ENCODE data around the gene CCDC190.

CCDC190 gene

GRCh38 chr1:162873671-162874666 is 13.0 kb upstream of the CCDC190 start:
- TF ChIP-seq SIN3A (IDR thresholded peaks at IDR 0.05; ENCODE audit: borderline replicate concordance, insufficient read depth, low read length) (no peak), TAF1 (IDR thresholded peaks at IDR 0.05; ENCODE audit: borderline replicate concordance, insufficient read depth, low read length) (no peak), FOXP2 (optimal IDR thresholded peaks at IDR 0.05; ENCODE audit: borderline replicate concordance, extremely low read depth, extremely low read length, insufficient read depth) (no peak), REST (IDR thresholded peaks at IDR 0.05; ENCODE audit: insufficient read depth in 1 of 2, low read depth in 2 of 2, low read length in 2 of 2) (no peak), POLR2AphosphoS5 (IDR thresholded peaks at IDR 0.05; ENCODE audit: low read depth, low read length) (no peak)

GRCh38 chr1:162872981-162873380 is 12.0 kb upstream of the CCDC190 start:
- TF ChIP-seq TAF1 (IDR thresholded peaks at IDR 0.05; ENCODE audit: borderline replicate concordance, insufficient read depth, low read length), result no peak
- no peak for TF ChIP-seq SIN3A (IDR thresholded peaks at IDR 0.05; ENCODE audit: borderline replicate concordance, insufficient read depth, low read length)

- TF ChIP-seq FOXP2 (optimal IDR thresholded peaks at IDR 0.05; ENCODE audit: borderline replicate concordance, extremely low read depth, extremely low read length, insufficient read depth), result no peak
- TF ChIP-seq POLR2AphosphoS5 (IDR thresholded peaks at IDR 0.05; ENCODE audit: low read depth, low read length), result no peak
- no peak for TF ChIP-seq TAF1 (IDR thresholded peaks at IDR 0.05; ENCODE audit: borderline replicate concordance, insufficient read depth, low read length)
- no peak for TF ChIP-seq SIN3A (IDR thresholded peaks at IDR 0.05; ENCODE audit: borderline replicate concordance, insufficient read depth, low read length)
Observed at GRCh38 chr1:162868972-162869371, 8.0 kb upstream of the CCDC190 start.

GRCh38 chr1:162861625-162862024 is 650 bp upstream of the CCDC190 start:
- TF ChIP-seq SIN3A (IDR thresholded peaks at IDR 0.05; ENCODE audit: borderline replicate concordance, insufficient read depth, low read length), result no peak

- TF ChIP-seq FOXP2 (optimal IDR thresholded peaks at IDR 0.05; ENCODE audit: borderline replicate concordance, extremely low read depth, extremely low read length, insufficient read depth) (no peak), TAF1 (IDR thresholded peaks at IDR 0.05; ENCODE audit: borderline replicate concordance, insufficient read depth, low read length) (no peak), POLR2AphosphoS5 (IDR thresholded peaks at IDR 0.05; ENCODE audit: low read depth, low read length) (no peak), SIN3A (IDR thresholded peaks at IDR 0.05; ENCODE audit: borderline replicate concordance, insufficient read depth, low read length) (no peak), REST (IDR thresholded peaks at IDR 0.05; ENCODE audit: insufficient read depth in 1 of 2, low read depth in 2 of 2, low read length in 2 of 2) (no peak)
Observed at GRCh38 chr1:162859191-162859590, 1.8 kb downstream of the CCDC190 start.

- no peak for TF ChIP-seq FOXP2 (optimal IDR thresholded peaks at IDR 0.05; ENCODE audit: borderline replicate concordance, extremely low read depth, extremely low read length, insufficient read depth)
- TF ChIP-seq REST (IDR thresholded peaks at IDR 0.05; ENCODE audit: insufficient read depth in 1 of 2, low read depth in 2 of 2, low read length in 2 of 2), result no peak
- TF ChIP-seq POLR2AphosphoS5 (IDR thresholded peaks at IDR 0.05; ENCODE audit: low read depth, low read length), result no peak
- no peak for TF ChIP-seq TAF1 (IDR thresholded peaks at IDR 0.05; ENCODE audit: borderline replicate concordance, insufficient read depth, low read length)
- TF ChIP-seq SIN3A (IDR thresholded peaks at IDR 0.05; ENCODE audit: borderline replicate concordance, insufficient read depth, low read length), result no peak
Observed at GRCh38 chr1:162857850-162858249, 3.1 kb downstream of the CCDC190 start.
